PC-9 (cell line): ENCODE data around the gene UBE2G1.

Experiments used
- CTCF ChIP-seq: fragments of 200-600 bp; sonication (generic); conservative IDR thresholded peaks from 2 replicates; pipeline ENCODE4 v1.6.1; 2017; ENCODE audit warnings: mixed run types, antibody characterized with exemption, mild to moderate bottlenecking, moderate library complexity
- EZH2 ChIP-seq: fragments of 200-600 bp; sonication (generic); IDR thresholded peaks from 2 replicates; pipeline ENCODE4 v1.8.0; 2017; ENCODE audit warnings: antibody characterized with exemption, low read depth

- no peak for TF ChIP-seq EZH2
- no peak for TF ChIP-seq CTCF
These were observed 56.0 kb downstream of the UBE2G1 start for GRCh38 chr17:4310354-4311060.
